Limb (tissue), 2 donors: ENCODE data around the gene CAMK1D.

Experiments used
- DNase-seq, 2 donors: peaks; one replicate each; pipeline ENCODE4 v3.0.0-alpha.2; 2016; ENCODE audit errors: extremely low spot score in 2 of 2

CAMK1D gene

GRCh38 chr10:12590675-12591659 lies 241.6 kb downstream of the CAMK1D start:
- DNase-seq: no peak

- DNase-seq: no peak
Observed at GRCh38 chr10:12592967-12593366, 243.6 kb downstream of the CAMK1D start.

GRCh38 chr10:12594448-12594944 lies 245.1 kb downstream of the CAMK1D start:
- no peak for DNase-seq

- no peak for DNase-seq
Observed at GRCh38 chr10:12595936-12596576, 246.7 kb downstream of the CAMK1D start.

- no peak for DNase-seq
Observed at GRCh38 chr10:12597176-12597575, 247.8 kb downstream of the CAMK1D start.

- no peak for DNase-seq
Observed at GRCh38 chr10:12597788-12598765, 248.7 kb downstream of the CAMK1D start.

- no peak for DNase-seq
Observed at GRCh38 chr10:12600652-12601051, 251.3 kb downstream of the CAMK1D start.

- DNase-seq: no peak
Observed at GRCh38 chr10:12602521-12602920, 253.2 kb downstream of the CAMK1D start.

GRCh38 chr10:12603766-12604470 lies 254.6 kb downstream of the CAMK1D start:
- no peak for DNase-seq

- DNase-seq: no peak
Observed at GRCh38 chr10:12605580-12606405, 256.4 kb downstream of the CAMK1D start.

GRCh38 chr10:12606461-12606860 lies 257.1 kb downstream of the CAMK1D start:
- no peak for DNase-seq

GRCh38 chr10:12608761-12609160 lies 259.4 kb downstream of the CAMK1D start:
- DNase-seq: no peak

GRCh38 chr10:12609435-12609834 lies 260.1 kb downstream of the CAMK1D start:
- no peak for DNase-seq

GRCh38 chr10:12613136-12613535 lies 263.8 kb downstream of the CAMK1D start:
- DNase-seq: no peak

GRCh38 chr10:12614177-12614995 lies 265.0 kb downstream of the CAMK1D start:
- no peak for DNase-seq

- no peak for DNase-seq
Observed at GRCh38 chr10:12615296-12616220, 266.2 kb downstream of the CAMK1D start.
